GM21717 (cell line): ENCODE data around the gene MAML3.

Experiments used
- ATAC-seq: cut with Tn5 transposase; IDR thresholded peaks from one replicate; pipeline ENCODE4 v1.9.1; 2021; ENCODE audit warnings: mild to moderate bottlenecking, moderate library complexity; ENCODE audit not compliant: unreplicated experiment

The MAML3 gene

DNA sequence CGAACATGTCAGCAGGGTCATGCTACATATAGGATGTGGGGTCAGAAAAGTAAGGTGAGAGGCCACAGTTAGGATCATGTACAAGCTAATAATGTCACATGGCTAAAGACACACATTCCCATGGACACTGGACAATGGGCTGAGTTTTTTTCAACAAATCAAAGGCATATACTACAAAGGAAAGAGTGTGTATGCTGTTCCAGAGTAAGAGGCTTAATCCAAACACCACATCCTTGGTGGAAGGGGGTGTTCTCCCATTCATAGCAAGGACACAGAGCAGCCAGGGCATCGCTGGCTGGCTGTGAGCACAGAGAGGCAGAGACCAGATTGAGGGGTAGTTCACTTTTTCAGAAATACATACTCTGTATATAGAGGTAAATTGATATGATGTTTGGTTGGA, 356.7 kb downstream of the MAML3 start:
- no peak for ATAC-seq

DNA sequence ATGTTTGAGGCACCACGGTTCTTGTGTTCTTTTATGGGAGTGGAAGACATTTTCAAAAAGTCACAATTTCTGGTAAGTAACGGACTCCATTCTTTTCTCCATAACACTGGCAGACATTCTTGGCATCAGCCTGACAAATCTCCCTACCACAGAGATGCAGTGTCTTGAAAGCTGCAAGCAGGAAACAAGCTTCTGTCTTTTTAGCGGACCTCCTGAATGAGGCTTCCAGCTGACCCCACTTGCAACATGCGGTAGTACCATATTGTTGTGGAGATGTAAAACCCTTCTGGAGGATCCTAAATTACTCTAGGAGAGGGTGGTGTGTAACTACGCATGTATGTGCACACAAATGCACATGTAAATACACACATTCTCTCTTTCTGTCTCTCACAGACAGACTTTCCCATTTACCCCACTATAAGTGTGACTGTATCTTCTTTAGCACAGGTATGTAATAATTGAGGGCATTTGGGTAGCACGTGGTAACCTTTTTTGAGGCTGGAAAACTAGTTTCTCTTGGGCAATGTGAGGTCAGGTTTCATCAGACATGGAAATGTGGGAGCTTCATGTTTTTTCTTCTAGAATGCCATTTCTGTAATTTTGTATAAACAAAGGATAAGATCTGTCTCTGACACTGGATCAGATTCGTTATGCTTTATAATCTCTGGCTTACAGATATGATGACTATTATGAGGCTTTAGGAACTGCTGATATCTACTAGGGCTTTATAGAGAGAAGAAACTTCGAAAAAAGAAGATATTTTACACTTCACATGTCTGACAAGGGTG, 358.3 kb downstream of the MAML3 start:
- ATAC-seq, result no peak

DNA sequence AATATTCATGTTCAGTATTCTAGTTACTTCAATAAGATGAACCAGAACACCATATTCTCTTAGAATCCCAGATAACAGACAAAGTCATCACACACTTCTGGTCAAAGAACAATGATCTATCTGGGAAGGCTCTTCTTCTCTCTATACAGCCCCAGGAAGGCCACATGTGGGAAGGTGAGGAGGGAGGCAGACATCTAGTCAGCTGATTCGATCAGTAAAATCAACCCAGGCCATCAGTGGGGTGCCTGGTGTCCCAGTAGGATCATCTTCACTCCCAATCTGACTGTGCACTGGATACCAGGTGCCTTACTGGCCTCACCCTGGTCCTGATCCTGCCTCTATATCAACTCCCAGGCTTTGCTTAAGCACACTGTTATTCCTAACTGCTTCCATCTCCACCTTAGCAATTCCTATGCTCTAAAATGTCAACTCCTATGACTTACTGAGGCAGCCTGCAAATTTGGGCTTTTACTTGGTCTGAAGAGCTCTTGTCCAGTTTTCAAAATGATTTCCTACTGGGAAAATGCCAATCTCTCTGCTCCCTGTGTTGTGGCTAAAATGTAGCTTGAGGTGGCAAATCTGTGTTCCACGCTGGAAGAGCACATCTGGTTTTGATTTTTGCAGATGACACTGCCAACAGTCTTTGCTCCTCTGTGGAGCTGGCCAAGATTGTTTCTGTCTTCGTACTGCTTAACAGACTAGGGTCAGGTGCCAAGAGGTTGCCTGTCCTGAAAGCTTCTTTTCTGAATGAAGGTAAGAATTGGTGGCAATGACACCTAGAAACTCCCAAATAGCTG, 359.6 kb downstream of the MAML3 start:
- ATAC-seq, result no peak

DNA sequence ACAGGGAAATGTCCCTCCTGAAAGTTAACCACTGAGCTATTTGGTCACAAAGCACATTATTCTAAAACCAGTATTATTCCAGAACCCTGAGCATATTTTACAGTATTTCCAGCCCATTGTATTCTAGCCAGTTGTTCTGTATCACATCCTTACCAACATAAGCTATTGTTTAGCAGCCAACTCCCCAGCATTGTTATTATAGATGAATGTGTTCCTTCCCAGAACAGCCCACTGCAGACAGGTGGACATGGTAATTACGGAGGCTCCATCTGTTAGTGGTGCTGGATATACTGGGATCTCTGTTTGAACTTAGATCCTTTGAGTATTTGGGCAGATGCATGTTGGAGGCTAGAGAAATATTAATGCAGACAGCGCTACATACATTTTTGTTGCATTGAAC, 362.3 kb downstream of the MAML3 start:
- ATAC-seq, result no peak

DNA sequence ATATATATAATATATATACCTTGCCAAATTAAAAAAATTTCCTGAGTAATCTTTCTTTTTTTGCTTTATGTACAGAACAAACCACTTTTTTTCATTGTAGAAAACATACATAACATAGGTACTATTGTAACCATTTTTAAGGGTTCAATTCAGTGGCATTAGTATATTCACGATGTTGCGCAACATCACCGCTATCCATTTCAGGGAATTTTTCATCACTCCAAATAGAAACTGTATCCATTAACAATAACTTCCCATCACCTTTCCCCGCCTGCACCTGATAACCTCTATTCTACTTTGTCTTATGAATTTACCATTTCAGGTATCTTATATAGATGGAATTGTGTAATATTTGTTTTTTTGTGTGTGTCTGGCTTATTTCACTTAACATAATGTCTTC, 363.7 kb downstream of the MAML3 start:
- no peak for ATAC-seq

DNA sequence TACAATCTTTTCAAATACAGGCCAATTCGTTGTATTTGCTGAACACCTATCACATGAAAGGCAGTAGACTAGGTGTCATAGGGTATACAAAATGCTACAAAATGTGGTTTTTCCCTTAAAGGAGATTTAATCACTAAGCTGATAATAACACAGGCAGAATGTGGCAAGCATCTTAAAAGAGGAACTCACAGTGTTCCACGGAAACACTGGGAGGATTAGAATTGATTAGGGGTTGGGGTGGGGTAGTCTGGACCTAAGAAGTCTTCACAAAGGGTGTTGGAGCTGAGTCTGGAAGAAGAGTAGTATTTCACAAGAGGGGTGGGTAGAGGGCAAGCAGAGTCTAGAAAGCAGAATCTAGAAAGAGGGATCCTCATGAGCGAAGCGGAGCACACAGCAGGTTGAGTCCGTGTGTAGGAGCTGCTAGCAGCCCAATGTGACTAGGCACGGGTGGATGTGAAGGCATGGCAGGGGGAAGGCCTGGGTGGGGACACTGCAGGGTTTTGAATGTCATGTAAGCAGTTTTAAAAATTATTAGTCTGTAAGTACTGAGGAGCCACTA, 364.8 kb downstream of the MAML3 start:
- ATAC-seq, result no peak

DNA sequence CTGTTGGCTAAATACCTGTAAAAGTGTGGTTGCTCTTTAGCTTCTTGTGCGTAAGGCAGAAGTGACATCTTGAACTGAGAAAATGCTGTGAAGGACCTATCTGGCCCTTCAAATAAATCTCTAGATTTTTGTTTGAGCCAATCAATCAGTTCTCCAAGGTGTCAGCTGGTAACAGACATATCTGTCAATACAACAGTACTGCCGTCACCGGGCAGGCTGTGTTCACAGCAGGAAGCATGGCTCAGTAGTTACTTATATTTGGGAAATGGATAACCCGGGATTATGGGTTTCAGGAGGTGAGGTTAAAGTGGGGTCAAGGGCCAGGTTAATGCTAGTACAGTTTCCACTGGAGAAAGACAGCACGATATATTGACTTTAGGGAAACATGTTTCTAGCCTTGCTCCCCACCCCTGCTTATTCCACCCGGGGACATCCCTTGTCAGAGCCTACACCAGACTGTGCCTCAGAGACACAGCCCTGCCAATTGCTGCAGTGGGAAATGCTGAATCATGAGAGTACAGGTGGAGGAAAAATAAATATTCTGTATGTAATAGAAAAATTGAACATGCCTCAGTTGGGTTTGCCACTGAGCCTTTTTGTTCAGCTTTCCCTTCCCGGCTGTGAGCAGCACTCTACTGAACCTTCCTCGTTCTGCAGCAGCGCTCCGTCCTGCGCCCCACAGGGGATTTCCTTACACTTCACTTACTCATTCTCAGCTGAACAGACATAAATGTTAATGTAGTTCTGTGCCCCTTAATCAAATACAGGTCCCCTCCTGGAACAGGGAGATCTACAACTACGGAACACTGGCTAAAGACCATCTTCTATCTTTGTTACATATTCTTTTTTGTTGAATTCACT, 367.3 kb downstream of the MAML3 start:
- peak; percentile 64 for ATAC-seq

DNA sequence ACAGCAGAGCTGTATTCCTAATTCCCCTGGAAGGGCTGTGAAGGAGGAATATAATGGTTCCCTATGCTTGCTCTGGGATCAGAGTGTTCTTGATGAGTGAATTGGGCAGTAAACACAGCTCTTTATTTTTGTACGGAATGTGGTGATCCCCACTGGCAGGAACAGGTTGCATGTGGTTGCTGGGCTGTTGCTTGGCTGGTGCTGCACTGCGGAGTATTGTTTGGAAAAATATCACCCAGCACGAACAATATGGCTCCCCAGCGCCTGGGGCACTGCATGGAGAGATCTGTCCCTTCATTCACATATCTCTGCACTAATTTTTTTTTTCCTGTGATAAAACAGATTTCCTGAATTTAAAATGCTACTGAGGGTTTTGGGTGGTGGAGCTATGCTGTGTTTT, 368.6 kb downstream of the MAML3 start:
- ATAC-seq, result no peak

DNA sequence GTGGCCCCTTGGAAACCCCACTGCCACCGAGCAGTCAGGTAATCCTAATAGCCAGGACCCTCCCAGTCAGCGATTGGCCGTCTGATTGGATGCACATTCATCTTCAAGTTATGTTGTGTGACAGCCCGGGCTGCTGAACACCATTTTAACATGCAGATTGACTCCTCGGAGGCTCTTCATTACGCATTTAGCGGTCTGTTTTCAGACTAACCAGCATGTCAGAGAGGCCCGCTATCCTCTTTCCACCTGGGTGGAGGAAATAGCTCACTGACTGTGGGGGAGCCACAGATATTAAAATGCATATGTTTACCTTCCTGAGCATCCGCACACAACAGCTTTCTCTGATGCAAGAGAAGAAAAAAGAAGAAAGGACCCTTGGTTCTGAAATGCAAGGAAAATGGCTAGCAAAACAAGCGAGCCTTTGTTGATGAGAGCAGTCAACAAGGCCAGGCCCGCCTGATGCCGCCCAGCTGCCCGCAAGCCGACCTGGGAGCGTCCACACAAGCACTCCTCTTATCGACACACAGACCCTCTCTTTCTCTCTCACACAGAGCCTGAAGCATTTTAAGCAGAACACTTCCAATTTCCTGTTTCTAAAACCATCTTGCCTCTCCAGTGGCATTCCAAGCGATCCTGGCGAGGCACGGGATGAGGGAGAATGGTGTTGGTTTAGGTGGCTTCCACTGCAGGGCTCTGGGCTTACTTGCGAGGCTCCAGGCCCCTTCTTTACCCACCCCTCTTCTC, 370.1 kb downstream of the MAML3 start:
- ATAC-seq, result no peak

DNA sequence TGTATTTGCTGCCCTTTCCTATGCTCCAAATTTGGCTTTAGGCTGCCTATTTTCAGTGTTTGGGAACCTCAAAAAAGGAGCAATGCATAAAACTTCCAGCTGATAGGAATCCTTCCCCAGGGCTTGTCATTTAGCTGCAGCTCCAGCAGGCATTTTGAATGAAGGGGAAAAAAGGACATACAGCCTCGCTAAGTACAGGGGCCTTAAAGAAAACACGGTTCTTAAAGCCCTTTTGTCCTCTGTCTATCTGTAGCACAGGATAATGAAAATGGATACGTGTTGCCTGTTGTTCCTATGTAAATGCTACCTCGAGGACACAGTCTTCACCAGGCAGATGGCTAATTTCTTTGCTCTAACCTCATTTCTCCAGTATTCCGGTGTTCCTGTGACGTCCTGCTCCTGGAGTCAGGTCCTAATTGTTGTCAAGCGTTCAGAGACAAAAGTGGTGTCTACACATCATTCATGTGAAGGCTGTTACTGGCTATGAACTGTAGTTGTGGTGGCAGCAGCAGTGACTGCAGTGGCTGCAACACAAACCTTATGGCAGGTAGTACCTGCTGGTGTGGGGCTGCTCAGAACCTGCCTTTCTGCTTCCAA, 371.0 kb downstream of the MAML3 start:
- ATAC-seq, result no peak

DNA sequence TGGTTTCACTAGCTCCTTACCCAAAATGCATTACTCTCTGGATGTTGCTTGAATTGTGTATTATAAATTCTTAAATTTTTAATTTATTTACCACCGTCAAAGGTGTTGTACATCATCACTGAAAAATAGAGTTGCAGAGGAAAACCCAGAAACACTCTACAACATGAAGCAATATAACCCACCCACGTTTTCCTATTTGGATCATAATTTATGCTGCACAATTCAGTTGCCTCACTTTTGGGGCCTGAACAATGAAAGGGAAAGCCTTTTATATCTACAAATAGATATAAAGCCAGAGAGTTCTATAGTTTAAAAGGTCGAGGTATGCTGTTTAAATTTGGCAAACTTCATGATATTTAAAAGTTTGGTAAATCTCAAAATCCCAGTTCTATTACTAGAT, 372.9 kb downstream of the MAML3 start:
- no peak for ATAC-seq

DNA sequence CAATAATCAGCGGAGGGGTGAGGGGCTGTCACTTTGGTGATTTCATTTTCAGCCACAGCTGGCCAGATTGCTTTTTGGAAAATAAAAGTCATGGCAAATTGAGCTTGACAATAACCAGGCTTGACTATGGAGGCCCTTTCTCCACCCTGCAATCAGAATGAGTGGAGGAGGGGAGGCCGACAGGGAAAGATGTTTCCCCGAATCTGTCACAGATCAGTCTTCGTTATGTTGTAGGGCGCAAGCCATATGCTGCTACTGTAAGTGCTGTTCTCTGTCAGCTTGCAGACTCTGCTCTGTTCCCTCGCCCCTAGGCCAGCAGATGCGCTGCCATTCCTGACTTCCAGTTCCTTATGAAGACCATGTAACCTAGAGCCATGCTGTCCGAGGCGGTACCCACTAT, 374.3 kb downstream of the MAML3 start:
- no peak for ATAC-seq

DNA sequence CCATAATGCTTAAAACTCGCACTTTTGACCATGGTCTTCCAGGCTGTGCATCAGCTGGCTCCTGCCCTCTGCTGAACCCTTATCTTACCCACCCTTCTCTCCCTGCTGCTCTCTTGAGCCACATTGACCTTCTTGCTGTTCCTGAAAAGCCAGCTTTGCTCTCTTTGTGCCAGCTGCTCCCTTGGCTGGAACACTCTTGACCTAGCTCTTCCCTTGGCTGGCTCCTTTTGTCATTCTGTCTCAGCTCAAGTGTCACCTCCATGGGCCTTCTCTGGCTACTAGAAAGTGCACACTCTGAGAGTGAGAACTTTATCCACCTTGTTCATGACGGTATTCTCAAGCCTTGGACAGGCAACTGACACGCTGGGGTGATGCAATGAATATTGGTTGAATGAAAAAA, 376.2 kb downstream of the MAML3 start:
- ATAC-seq, result no peak

DNA sequence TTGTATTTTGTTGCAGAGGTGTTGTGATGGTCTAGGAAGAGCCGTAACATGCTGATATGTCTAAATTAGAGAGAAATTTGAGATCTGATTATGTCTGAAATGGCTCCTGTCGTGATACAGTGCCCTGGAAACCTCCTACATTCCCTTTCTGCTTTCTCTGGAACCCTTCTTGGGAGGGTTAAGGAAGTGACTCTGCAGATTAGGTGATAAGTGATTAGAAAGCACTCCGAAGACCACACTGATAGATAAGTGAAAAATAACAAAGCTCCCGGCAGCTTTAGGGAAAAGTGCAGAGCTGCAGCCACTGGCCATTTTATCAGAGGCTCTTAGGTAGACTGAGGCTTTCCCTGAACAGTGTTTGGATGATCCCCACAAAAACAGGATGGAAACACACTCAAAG, 377.7 kb downstream of the MAML3 start:
- no peak for ATAC-seq

DNA sequence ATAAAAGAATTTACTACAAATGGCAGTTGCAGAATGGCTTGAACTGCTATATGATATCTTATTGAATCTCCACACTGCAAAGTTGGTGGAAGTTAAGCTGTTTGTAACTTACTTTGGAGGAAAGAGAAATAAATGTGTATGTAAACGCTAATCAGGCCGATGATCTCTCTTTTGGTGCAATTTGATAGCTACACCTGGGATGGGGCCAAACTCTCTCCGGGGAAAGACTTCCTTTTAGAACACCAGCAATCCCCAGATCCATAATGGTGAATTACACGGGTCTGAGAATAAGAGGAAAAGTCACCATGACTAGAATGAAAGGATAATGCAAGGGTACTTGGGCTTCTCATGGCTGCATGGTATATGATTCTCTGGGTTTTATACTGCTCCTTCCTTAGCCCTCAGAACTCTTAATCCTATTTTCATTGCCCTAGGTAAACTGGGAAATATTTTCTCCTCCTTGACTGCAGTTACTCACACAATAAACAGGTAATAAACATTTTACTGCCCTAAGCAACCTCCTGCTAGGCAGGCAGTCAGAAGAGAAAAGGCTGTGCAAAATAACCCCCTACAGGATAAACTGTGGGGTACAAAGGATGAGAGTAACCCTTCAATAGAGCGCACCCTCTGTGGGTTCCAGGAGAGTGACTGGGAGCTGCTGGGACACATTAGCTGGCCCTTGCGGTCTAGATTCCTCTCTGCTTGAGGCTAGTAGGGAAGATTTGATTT, 379.1 kb downstream of the MAML3 start:
- ATAC-seq, result no peak

DNA sequence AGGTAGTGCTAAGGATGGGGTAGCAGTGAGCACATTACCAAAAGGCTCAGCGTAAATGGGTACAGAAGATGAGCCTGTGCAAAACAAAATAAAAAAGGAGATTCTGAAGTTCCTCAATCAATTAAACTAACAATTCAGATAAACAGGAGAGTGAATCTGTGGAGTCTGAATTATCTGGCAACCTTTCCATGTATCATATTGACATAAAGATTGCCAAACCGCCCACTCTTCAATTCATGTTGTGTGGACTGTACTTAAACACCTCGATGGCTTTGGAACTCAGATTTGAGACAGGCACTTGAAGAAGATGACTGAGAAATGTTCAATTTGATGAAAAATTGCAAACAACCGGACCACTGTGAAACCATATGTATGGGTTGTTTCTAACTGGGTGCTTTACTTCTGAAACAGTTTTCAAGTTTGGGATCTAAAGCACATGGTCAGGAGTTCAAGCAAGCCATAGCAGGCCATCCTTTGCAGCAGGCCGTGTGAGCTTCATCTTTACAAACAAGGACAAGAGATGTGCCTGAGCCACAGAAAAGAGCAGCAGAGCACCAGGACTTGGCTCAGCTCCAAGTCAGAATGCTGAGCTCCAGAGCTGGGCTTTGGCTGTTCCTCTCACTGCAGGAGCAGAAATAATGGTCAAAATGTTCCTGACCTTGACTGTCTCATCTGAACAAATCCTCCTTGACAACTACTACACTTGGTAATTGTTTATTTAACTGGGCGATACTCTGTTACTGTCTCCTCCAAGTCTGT, 380.2 kb downstream of the MAML3 start:
- ATAC-seq, result no peak

DNA sequence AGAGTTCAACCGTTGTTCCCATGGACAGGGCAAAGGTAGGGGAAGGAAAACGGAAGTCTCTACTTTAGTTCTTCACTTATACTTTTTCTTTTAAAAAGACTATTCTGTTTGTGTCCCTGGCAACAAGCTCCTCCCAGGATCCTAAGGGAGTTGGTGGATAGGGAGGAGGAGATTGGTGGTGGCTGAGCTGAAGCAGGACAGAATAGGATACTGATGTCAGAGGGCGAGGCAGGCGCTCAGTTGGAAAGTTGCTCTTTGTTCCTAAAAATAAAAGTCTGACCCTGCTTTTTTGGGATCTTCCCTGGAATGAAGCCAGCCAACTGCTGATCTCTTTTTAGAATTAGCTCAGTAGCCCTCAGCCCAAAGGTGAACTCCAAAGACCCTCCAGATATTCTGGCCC, 383.6 kb downstream of the MAML3 start:
- ATAC-seq, result no peak

DNA sequence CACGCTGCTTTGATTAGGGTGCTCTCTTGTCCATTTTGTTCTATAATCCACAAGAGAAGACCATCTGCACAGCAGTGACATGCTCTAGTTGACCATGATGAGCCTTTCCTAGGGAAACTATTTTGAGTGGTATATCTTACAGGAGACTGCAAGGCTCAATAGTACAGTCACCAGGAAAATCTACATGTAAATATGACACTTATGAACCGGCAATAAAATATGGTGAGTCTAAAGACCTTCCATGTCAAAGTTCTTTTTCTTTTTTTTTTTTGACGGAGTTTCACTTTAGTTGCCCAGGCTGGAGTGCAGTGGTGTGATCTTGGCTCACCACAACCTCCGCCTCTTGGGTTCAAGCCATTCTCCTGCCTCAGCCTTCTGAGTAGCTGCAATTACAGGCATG, 384.6 kb downstream of the MAML3 start:
- no peak for ATAC-seq

DNA sequence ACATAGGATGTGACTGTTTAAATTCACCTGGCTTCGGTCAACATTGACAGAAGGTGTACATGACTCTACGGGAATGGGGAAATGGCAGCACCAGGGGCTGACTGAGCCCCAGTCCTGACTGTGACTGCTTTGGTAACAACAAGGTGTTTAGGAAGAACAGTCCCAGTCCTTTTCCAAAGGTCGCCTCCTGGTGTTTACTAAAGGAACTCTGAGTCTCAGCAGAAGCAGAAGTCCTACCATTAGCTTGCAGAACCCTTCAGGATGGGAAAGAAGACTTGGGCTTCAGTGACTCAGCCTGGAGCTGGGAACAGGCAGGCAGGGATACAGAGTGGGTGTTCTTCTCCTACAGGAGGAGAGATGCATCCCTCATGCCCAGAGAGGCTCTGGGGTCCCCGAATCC, 385.1 kb downstream of the MAML3 start:
- no peak for ATAC-seq
